Measurements from ENCODE around the gene FAM111B. TPM values are rescaled to one million over a fixed set of nuclear protein-coding genes. Genes with fewer than 3 reads are reported as not detected.
"Not testable (repeated sequence)": the region's sequence is repeated elsewhere in the genome, so short reads cannot be mapped to it uniquely, and the experiment has no call there.

The FAM111B gene
- total and polyA plus RNA-seq, 8 donors, result 0.29 to 37.9 (median 2.5) TPM

GRCh38 chr11:59078435-59078834 is 28.6 kb upstream of the FAM111B start:
- no peak for DNase-seq
- TF ChIP-seq EP300 (IDR thresholded peaks at IDR 0.05) (no peak), POLR2A (IDR thresholded peaks at IDR 0.05) (no peak), POLR2AphosphoS5 (IDR thresholded peaks at IDR 0.05) (no peak), CTCF (IDR thresholded peaks at IDR 0.05) (no peak)
- Histone ChIP-seq H3K4me1 (no peaks in the 10 kb centered on the region), H3K9me3 (peaks cover 0 to 5% (median 0%) of the 10 kb centered on the region in 4 donors), H3K27ac (no peak overlapping the region), H3K4me3 (no peak overlapping the region), H3K36me3 (no peaks in the 10 kb centered on the region), H3K27me3 (peaks cover 0 to 12% (median 0%) of the 10 kb centered on the region in 3 donors)
- intact Hi-C loops (cut with DNase I; ENCODE audit: low total_unique reads), result no loop called here
- WGBS, 5 donors, result 61 to 83% (median 78%) methylated on average over 2 of the region's 2 CpGs

- TF ChIP-seq EP300 (IDR thresholded peaks at IDR 0.05), result no peak
- TF ChIP-seq POLR2A (IDR thresholded peaks at IDR 0.05), result no peak
- no peak for TF ChIP-seq CTCF (IDR thresholded peaks at IDR 0.05)
- TF ChIP-seq POLR2AphosphoS5 (IDR thresholded peaks at IDR 0.05), result no peak
- 80 to 95% (median 91%) methylated on average over 1 of the region's 1 CpG for whole genome bisulfite sequencing, 5 donors
- peaks cover 0 to 12% (median 0%) of the 10 kb centered on the region in 3 donors for H3K27me3 ChIP-seq
- no peak for DNase-seq
- no peaks in the 10 kb centered on the region for H3K4me1 ChIP-seq
- intact Hi-C loops (cut with DNase I; ENCODE audit: low total_unique reads), result no loop called here
- H3K27ac ChIP-seq, result no peak overlapping the region
- no peak overlapping the region for H3K4me3 ChIP-seq
- no peaks in the 10 kb centered on the region for H3K9me3 ChIP-seq
- H3K36me3 ChIP-seq, result no peaks in the 10 kb centered on the region
Observed at GRCh38 chr11:59079086-59079485, 28.0 kb upstream of the FAM111B start.

GRCh38 chr11:59080421-59080820 is 26.6 kb upstream of the FAM111B start:
- 95 to 100% (median 98%) methylated on average over 2 of the region's 2 CpGs for WGBS, 5 donors
- H3K9me3 ChIP-seq; H3K4me1 ChIP-seq; H3K27ac ChIP-seq; intact Hi-C loops (cut with DNase I; ENCODE audit: low total_unique reads); DNase-seq; H3K36me3 ChIP-seq; H3K4me3 ChIP-seq: not testable (repeated sequence)
- peaks cover 0 to 12% (median 0%) of the 10 kb centered on the region in 3 donors for H3K27me3 ChIP-seq

- H3K27me3 ChIP-seq; intact Hi-C loops (cut with DNase I; ENCODE audit: low total_unique reads); H3K4me3 ChIP-seq; H3K27ac ChIP-seq; H3K4me1 ChIP-seq; DNase-seq; H3K36me3 ChIP-seq; H3K9me3 ChIP-seq: not testable (repeated sequence)
- WGBS, 5 donors, result 60 to 73% (median 67%) methylated on average over 4 of the region's 4 CpGs
Observed at GRCh38 chr11:59081430-59082020, 25.5 kb upstream of the FAM111B start.

- H3K36me3 ChIP-seq; H3K4me1 ChIP-seq; H3K27ac ChIP-seq; H3K27me3 ChIP-seq; H3K4me3 ChIP-seq; intact Hi-C loops (cut with DNase I; ENCODE audit: low total_unique reads); H3K9me3 ChIP-seq; DNase-seq: not testable (repeated sequence)
- 85 to 93% (median 88%) methylated on average over 5 of the region's 5 CpGs for WGBS, 5 donors
Observed at GRCh38 chr11:59086007-59086406, 21.0 kb upstream of the FAM111B start, which contains the start of gene GLYATL1B. Gene GLYATL1B, plus strand, starts transcription at chr11:59086307. Its CDS starts 0 bp downstream, at chr11:59086307.

GRCh38 chr11:59088162-59088561 is 18.9 kb upstream of the FAM111B start:
- Histone ChIP-seq H3K4me1 (no peaks in the 10 kb centered on the region), H3K27ac (no peak overlapping the region), H3K27me3 (no peaks in the 10 kb centered on the region), H3K4me3 (no peak overlapping the region), H3K9me3 (no peaks in the 10 kb centered on the region), H3K36me3 (no peaks in the 10 kb centered on the region)
- TF ChIP-seq POLR2AphosphoS5 (IDR thresholded peaks at IDR 0.05), result no peak
- TF ChIP-seq POLR2A (IDR thresholded peaks at IDR 0.05), result no peak
- no peak for TF ChIP-seq CTCF (IDR thresholded peaks at IDR 0.05)
- no peak for TF ChIP-seq EP300 (IDR thresholded peaks at IDR 0.05)
- DNase-seq, result no peak
- intact Hi-C loops (cut with DNase I; ENCODE audit: low total_unique reads), result no loop called here
- 89 to 92% (median 90%) methylated on average over 4 of the region's 4 CpGs for WGBS, 5 donors

GRCh38 chr11:59093576-59093975 is 13.5 kb upstream of the FAM111B start:
- DNase-seq; H3K4me1 ChIP-seq; H3K27me3 ChIP-seq; H3K36me3 ChIP-seq; H3K4me3 ChIP-seq; H3K27ac ChIP-seq; intact Hi-C loops (cut with DNase I; ENCODE audit: low total_unique reads); H3K9me3 ChIP-seq: not testable (repeated sequence)

- DNase-seq; H3K27ac ChIP-seq; H3K27me3 ChIP-seq; H3K4me1 ChIP-seq; intact Hi-C loops (cut with DNase I; ENCODE audit: low total_unique reads); H3K36me3 ChIP-seq; H3K9me3 ChIP-seq; H3K4me3 ChIP-seq: not testable (repeated sequence)
- 45 to 61% (median 53%) methylated on average over 1 of the region's 1 CpG for WGBS, 5 donors
Observed at GRCh38 chr11:59095225-59095624, 11.8 kb upstream of the FAM111B start.

All from stomach (tissue), 9 donors.